ENCODE data around the gene TMEM61. TPM values are rescaled to one million over a fixed set of nuclear protein-coding genes. Genes with fewer than 3 reads are reported as not detected.
A peak's percentile ranks its signal among the peaks of the same experiment; 100 is the strongest.
"Not testable (repeated sequence)": the region's sequence is repeated elsewhere in the genome, so short reads cannot be mapped to it uniquely, and the experiment has no call there.

Gene TMEM61
- total RNA-seq, 2 donors from 2014 or later = not detected

GRCh38 chr1:55015731-55016620 is 35.5 kb downstream of the TMEM61 start:
- no peak overlapping the region for H3K27ac ChIP-seq
- no peaks in the 10 kb centered on the region for H3K36me3 ChIP-seq
- no peak for TF ChIP-seq CTCF (IDR thresholded peaks at IDR 0.05)
- no peaks in the 10 kb centered on the region for H3K4me1 ChIP-seq
- H3K9me3 ChIP-seq = no peaks in the 10 kb centered on the region
- DNase-seq (ENCODE audit: low spot score) = no peak
- no peak overlapping the region for H3K4me3 ChIP-seq
- no peaks in the 10 kb centered on the region for H3K27me3 ChIP-seq

GRCh38 chr1:55018395-55018794 is 38.0 kb downstream of the TMEM61 start:
- no peak for TF ChIP-seq CTCF (IDR thresholded peaks at IDR 0.05)
- H3K27me3 ChIP-seq = no peaks in the 10 kb centered on the region

GRCh38 chr1:55021942-55022546 is 41.6 kb downstream of the TMEM61 start:
- Histone ChIP-seq H3K4me3 (no peak overlapping the region), H3K9me3 (no peaks in the 10 kb centered on the region), H3K27ac (no peak overlapping the region), H3K36me3 (no peaks in the 10 kb centered on the region), H3K27me3 (no peaks in the 10 kb centered on the region), H3K4me1 (no peaks in the 10 kb centered on the region)
- peak; percentile 67 to 84 for TF ChIP-seq CTCF (IDR thresholded peaks at IDR 0.05)
- peak; percentile 70 for DNase-seq (ENCODE audit: low spot score)

More at GRCh38 chr1:55018395-55018794, 38.0 kb downstream of the TMEM61 start:
- H3K4me1 ChIP-seq = no peaks in the 10 kb centered on the region
- no peak overlapping the region for H3K27ac ChIP-seq
- DNase-seq (ENCODE audit: low spot score) = no peak
- no peaks in the 10 kb centered on the region for H3K36me3 ChIP-seq
- H3K9me3 ChIP-seq = no peaks in the 10 kb centered on the region
- H3K4me3 ChIP-seq = no peak overlapping the region

GRCh38 chr1:55024163-55024562 is 43.7 kb downstream of the TMEM61 start:
- H3K27me3 ChIP-seq; DNase-seq (ENCODE audit: low spot score); H3K27ac ChIP-seq; H3K9me3 ChIP-seq; H3K4me3 ChIP-seq; H3K36me3 ChIP-seq; H3K4me1 ChIP-seq: not testable (repeated sequence)

- H3K27me3 ChIP-seq; H3K9me3 ChIP-seq; H3K27ac ChIP-seq; H3K4me1 ChIP-seq; H3K4me3 ChIP-seq; H3K36me3 ChIP-seq; DNase-seq (ENCODE audit: low spot score): not testable (repeated sequence)
These were observed 46.3 kb downstream of the TMEM61 start for GRCh38 chr1:55026682-55027081.

GRCh38 chr1:55031098-55031497 is 50.7 kb downstream of the TMEM61 start:
- not testable (repeated sequence) for H3K4me3 ChIP-seq; DNase-seq (ENCODE audit: low spot score); H3K27ac ChIP-seq; H3K36me3 ChIP-seq; H3K4me1 ChIP-seq; H3K27me3 ChIP-seq; H3K9me3 ChIP-seq

- DNase-seq (ENCODE audit: low spot score) = no peak
- Histone ChIP-seq H3K4me1 (no peaks in the 10 kb centered on the region), H3K9me3 (no peaks in the 10 kb centered on the region), H3K27me3 (no peaks in the 10 kb centered on the region), H3K4me3 (no peak overlapping the region), H3K27ac (no peak overlapping the region), H3K36me3 (no peaks in the 10 kb centered on the region)
- no peak for TF ChIP-seq CTCF (IDR thresholded peaks at IDR 0.05)
These were observed 52.8 kb downstream of the TMEM61 start for GRCh38 chr1:55033265-55033614.
